ENCODE results near the gene XPNPEP1.

DNA sequence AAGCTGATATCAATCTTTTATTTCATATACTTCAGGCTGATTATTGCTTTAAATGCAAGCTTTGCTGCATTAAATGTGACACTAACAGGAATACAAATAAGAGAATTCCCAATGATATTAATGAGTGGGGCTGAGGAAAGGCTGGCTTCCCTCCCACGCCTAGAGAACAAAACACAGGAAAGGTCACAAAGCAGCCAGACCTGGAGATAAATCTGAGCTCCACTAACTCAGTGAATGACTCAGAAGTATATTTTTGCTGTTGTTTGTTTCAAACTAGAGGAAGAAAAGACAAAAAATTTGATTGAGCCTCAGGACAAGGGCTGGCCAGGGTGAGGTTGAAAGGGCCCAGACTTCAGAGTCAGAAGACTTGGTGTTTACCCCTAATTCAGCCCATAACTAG, 88.1 kb downstream of the XPNPEP1 start:
- TF ChIP-seq CTCF (IDR thresholded peaks at IDR 0.05) = no peak
- TF ChIP-seq POLR2A (IDR thresholded peaks at IDR 0.05) = no peak
